Sciatic nerve (tissue), 2 donors: ENCODE measurements around the gene GFRAL. TPM values are rescaled to one million over a fixed set of nuclear protein-coding genes. Genes with fewer than 3 reads are reported as not detected.
"Not testable (repeated sequence)": the region's sequence is repeated elsewhere in the genome, so short reads cannot be mapped to it uniquely, and the experiment has no call there.

Experiments used
- ATAC-seq: fragments of 200-7000 bp; cut with Tn5 transposase; one replicate; pipeline ENCODE4 v1.9.1; 2020; ENCODE audit warnings: mild to moderate bottlenecking, moderate library complexity
- DNase-seq: peaks from one replicate; pipeline ENCODE4 v3.0.0-alpha.2; 2020; ENCODE audit warnings: low spot score
- intact Hi-C: fragments of 100-400 bp; cut with DNase I; formaldehyde crosslinking; loops from one replicate; pipeline ENCODE4 v1.14.2; 2022
- total RNA-seq: library from RNA; stranded (reverse); fragmentation: NEBNext Ultra II Directional; extraction: Animal tissue kit (Norgen Biotek cat#: 25700); gene quantifications from one replicate; pipeline ENCODE4 v1.2.1, GENCODE V29; 2021
- donor health status: DM: no; HTN: no; CAD: no.
- donor health status: DM: no; HTN: no; CAD: no.

GFRAL gene, protein sequence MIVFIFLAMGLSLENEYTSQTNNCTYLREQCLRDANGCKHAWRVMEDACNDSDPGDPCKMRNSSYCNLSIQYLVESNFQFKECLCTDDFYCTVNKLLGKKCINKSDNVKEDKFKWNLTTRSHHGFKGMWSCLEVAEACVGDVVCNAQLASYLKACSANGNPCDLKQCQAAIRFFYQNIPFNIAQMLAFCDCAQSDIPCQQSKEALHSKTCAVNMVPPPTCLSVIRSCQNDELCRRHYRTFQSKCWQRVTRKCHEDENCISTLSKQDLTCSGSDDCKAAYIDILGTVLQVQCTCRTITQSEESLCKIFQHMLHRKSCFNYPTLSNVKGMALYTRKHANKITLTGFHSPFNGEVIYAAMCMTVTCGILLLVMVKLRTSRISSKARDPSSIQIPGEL
- 0.22 TPM for total RNA-seq

DNA sequence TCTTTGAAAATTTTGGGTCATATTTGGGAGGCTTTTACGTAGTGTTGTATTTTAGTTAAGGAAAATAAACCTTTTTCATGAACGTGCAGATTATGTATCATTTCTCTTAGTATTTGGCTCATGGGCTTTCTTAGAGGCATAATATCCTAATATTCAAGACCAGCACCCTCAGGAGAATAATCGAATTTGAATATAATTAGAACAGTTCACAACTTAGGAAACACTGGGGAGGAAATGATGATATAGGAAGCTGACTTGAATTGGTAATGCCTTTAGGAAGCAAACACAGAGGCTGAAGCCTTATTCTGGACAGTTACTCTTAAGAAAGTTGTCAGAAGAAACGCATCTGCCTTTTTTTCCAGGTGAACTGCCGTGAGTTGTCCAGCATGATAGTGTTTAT lies at the start of gene GFRAL:
GFRAL (plus strand) TSS at position 301 of the 400 bp plus-strand sequence; CDS start at position 387, 86 bp downstream.
- intact Hi-C loops, result no loop called here
- ATAC-seq (no peak), DNase-seq (no peak)

DNA sequence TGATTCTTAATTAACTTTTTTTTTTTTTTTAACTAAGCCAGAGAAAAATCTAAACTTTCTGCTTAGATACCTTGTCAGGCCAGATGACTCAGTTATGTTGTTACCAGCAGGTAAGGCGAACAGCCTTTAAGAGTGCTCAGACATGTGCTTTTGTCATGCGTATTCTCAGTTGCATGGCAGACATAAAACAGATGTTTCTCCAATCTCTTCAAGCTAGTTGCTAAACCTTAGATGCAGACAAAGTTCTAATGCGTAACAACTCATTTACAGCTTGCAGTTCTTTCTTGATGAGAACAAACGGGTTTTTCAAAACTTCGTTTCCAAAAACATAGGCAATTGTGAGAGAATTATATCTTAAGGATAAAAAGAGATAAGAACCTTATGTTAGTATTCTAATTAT lies 49.6 kb upstream of the GFRAL start:
- intact Hi-C loops, result no loop called here
- ATAC-seq, result no peak
- DNase-seq, result no peak

GRCh38 chr6:55281215-55281614 lies 46.1 kb upstream of the GFRAL start:
- DNase-seq (no peak), ATAC-seq (no peak)
- intact Hi-C loops, result no loop called here

- ATAC-seq (no peak), DNase-seq (no peak)
- intact Hi-C loops, result no loop called here
Observed at GRCh38 chr6:55282115-55282514, 45.2 kb upstream of the GFRAL start.

DNA sequence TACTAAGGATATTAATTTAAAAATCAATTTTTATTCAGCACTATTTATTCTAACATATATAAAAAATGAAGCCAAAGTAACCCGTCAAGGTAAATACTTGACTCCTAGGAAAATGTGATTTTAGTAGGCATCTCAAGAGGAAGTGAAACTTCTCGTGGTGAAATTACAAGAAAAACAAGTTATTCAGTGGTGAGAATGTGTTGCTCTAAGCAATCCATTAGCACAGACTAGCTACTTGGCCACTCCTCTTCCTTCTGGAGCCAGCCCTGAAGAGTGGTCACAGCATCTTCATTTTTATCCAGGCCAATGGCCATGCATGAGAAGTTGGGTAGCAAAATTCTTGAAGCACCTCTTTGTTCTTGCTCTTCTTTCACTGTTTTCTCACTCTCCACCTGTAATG lies 40.4 kb upstream of the GFRAL start:
- intact Hi-C loops, result no loop called here
- no peak for DNase-seq
- ATAC-seq, result no peak

DNA sequence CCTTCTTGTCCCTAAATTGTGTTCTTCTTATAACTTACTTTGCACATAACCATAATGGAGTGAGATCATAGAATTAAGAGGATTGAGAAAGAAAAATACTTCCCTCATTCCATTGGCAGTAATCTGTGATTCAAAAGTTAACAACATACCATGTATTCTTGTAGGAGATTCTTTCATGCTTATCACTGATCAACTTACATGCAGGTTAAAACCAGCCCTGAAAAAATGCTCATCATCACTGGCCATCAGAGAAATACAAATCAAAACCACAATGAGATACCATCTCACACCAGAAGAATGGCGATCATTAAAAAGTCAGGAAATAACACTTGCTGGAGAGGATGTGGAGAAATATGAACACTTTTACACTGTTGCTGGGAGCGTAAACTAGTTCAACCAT lies 36.5 kb upstream of the GFRAL start:
- DNase-seq, result no peak
- ATAC-seq, result no peak
- intact Hi-C loops, result no loop called here

- ATAC-seq, result no peak
- no peak for DNase-seq
- intact Hi-C loops, result no loop called here
Observed at GRCh38 chr6:55293116-55293515, 34.2 kb upstream of the GFRAL start.

DNA sequence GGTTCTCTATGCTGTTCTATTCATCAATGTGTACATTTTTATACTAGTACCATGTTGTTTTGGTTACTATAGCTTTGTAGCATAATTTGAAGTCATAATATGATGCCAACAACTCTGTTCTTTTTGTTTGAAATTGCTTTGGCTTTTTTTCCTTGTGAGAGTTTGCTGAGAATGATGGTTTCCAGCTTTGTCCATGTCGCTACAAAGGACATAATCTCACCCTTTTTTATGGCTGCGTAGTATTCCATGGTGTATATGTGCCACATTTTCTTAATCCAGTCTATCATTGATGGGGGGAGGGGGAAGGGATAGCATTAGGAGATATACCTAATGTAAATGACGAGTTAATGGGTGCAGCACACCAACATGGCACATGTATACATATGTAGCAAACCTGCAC lies 30.1 kb upstream of the GFRAL start:
- DNase-seq, intact Hi-C loops, ATAC-seq: not testable (repeated sequence)

DNA sequence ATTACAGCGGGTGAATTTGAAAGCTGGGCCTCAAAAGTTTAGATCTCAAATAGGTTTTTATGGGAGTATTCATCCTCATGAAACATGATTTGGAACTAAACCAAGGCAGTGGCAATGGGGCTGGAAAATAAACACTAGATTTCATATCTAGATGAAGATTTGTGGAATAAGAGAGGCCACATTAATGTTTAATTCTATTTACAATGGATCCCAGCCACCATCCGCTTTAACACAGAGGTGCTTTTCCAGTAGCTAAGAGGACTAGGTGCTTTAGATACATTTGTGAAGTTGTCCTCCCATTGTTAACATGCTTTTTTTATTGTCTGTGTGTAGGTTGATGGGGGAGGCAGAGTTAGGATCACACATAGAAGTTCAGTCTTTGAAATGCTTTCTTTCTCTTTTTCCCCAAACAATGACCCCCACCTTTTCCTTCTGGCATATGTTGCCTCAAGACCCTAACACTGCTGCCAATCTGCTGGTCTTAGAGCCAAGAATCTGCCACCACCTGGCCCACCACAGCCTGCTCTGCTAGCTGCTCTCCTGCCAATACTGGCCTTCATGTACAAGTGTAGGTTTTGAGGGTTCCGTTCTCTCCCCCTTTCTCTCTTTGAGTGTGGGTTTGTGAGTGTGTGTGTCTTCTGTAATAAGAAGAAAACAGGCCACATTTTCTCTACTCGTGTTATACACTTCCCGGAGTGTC lies 27.8 kb upstream of the GFRAL start:
- intact Hi-C loops, result no loop called here
- no peak for ATAC-seq

DNA sequence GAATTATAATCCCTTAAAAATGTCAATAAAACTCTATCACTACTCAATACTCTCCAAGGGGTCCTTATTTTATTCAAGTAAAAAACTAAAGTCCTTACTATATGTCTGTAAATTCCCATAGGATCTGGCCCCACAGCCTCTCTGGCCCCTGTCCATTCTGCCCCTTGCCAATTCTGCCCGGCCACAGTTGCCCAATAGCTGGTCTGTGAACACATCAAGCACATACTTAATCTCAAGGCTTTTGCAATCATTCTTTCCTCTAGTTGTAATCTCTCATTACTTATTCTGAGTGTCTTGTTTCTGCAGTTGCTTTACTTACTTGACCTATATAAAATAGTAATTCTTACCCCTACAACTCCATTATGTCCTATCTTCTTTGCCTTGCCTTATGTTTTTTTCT lies 22.5 kb upstream of the GFRAL start:
- ATAC-seq (no peak), DNase-seq (no peak)
- intact Hi-C loops, result no loop called here

More for the DNA sequence above, 27.8 kb upstream of the GFRAL start:
- DNase-seq, result no peak

- ATAC-seq (no peak), DNase-seq (no peak)
- intact Hi-C loops, result no loop called here
Observed at GRCh38 chr6:55319961-55320695, 7.1 kb upstream of the GFRAL start.

DNA sequence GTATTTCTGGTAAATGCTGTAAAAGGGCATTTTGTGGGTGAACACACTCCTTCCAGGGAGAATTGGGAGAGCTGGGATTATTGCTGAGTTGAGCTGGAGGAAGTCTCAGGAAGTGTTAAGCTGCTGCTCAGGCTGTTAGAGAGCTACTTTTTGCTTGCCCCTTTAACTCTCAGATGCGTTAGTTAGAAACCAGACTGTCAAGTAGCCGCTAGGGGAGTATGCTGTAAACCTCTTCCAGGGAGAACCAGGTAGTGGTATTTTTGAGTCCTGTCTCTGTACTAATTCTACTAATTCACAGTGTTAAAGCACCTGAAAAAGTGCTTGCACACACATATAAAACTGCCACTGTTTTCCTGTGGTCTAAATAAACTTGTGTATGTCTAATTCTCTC lies 6.6 kb upstream of the GFRAL start:
- DNase-seq, result no peak
- intact Hi-C loops, result no loop called here
- ATAC-seq, result no peak

GRCh38 chr6:55377150-55377549 lies 49.9 kb downstream of the GFRAL start:
- ATAC-seq (no peak), DNase-seq (no peak)
- intact Hi-C loops, result no loop called here

- no peak for ATAC-seq
Observed at GRCh38 chr6:55379471-55379870, 52.2 kb downstream of the GFRAL start.

DNA sequence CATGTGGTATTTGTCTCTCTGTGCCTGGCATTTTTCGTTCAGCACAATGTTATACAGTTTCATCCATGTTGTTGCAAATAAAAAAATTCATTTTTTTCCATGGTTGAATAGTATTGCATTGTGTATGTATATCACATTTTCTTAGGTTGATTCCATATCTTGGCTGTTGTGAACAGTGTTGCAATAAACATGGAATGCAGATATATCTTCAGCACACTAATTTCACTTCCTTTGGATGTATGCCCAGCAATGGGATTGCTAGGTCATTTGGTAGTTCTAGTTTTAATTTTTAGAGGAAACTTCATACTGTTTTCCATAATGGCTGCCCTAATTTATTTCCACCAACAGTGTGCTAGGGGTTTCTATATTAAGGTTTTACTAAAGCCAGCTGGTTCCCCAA lies 52.6 kb downstream of the GFRAL start:
- ATAC-seq (no peak), DNase-seq (no peak)
- intact Hi-C loops, result no loop called here

More at GRCh38 chr6:55379471-55379870, 52.2 kb downstream of the GFRAL start:
- intact Hi-C loops, result no loop called here
- DNase-seq, result no peak

DNA sequence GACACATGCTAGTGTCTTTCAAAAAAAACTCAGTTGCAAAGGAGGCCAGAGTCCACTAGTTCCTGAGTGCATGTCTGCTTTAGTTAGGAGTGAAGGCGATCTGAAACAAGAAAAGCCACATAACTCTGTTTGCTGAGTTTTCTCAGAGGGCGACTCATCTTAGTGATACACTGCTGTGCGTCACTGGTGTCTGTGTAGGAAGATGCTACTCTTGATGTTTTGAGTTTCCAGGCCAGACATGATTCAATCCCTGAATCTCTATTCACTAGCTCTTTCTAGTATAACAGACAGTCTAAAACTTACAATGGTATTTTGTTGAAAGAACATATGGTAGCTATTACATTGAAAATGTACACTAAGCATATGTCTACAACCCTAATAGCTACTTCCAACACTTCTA lies 60.9 kb downstream of the GFRAL start:
- ATAC-seq (no peak), DNase-seq (no peak)
- intact Hi-C loops, result no loop called here

DNA sequence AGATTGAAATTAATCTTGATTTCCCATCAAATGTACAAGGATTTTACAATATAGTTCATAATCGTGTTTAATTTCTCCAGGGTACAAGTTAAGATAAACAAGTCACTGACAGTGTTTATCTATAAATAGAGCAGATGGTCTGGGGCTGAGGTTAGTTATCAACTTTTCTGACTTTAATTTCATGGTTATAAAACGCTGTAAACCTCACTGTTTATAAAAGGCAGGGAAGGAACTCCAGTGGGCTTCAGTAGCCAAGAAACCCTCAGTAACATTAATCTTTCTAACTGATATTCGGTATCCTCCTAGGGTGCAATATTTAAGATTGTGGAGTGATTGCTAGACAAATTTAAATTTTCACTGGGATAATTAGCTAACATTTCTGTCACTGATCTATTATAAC lies 68.6 kb downstream of the GFRAL start:
- intact Hi-C loops, result no loop called here
- DNase-seq (no peak), ATAC-seq (no peak)

GRCh38 chr6:55397986-55398385 lies 70.7 kb downstream of the GFRAL start:
- DNase-seq, result no peak
- intact Hi-C loops, result no loop called here
- ATAC-seq, result no peak

- DNase-seq, result no peak
- intact Hi-C loops, result no loop called here
- no peak for ATAC-seq
Observed at GRCh38 chr6:55399351-55399750, 72.1 kb downstream of the GFRAL start.
